ENCODE results near the gene SLFN11.

- TF ChIP-seq CTCF (IDR thresholded peaks at IDR 0.05) = no peak
- TF ChIP-seq POLR2A (IDR thresholded peaks at IDR 0.05) = no peak
Measured at GRCh38 chr17:35314415-35315216, 58.8 kb downstream of the SLFN11 start.
